HepG2 (cell line): ENCODE measurements around the gene THADA. TPM values are rescaled to one million over a fixed set of nuclear protein-coding genes. Genes with fewer than 3 reads are reported as not detected.

Experiments used
- CSRNP1 ChIP-seq: sonication (generic); formaldehyde crosslinking; IDR thresholded peaks from 2 replicates; pipeline ENCODE4 v1.8.1; 2023; ENCODE audit warnings: mild to moderate bottlenecking, missing genetic modification reagents
- FLYWCH1 ChIP-seq: sonication (generic); formaldehyde crosslinking; IDR thresholded peaks from 2 replicates; pipeline ENCODE4 v1.8.1; 2023; ENCODE audit warnings: mild to moderate bottlenecking, missing genetic modification reagents
- HMG20A ChIP-seq: IDR thresholded peaks from 2 replicates; pipeline ENCODE4 v1.6.1; 2016; ENCODE audit warnings: borderline replicate concordance
- IRF2 ChIP-seq: IDR thresholded peaks from 2 replicates; pipeline ENCODE4 v1.6.1; 2018; ENCODE audit warnings: missing genetic modification reagents, missing compliant biosample characterization
- NR2F1 ChIP-seq, 2 experiments: fragments of 450-650 bp in 1 of 2; formaldehyde crosslinking in 1 of 2; IDR thresholded peaks; 2 replicates each; pipeline versions ENCODE4 v1.5.0 to v1.6.1; 2016 to 2020; ENCODE audit warnings: mild to moderate bottlenecking in 1 of 2, missing compliant biosample characterization in 1 of 2, missing genetic modification reagents in 1 of 2, moderate library complexity in 1 of 2
- PHF8 ChIP-seq: sonication (generic); formaldehyde crosslinking; IDR thresholded peaks from 2 replicates; pipeline ENCODE4 v1.5.0; 2020; ENCODE audit warnings: missing genetic modification reagents
- RELA ChIP-seq: sonication (generic); formaldehyde crosslinking; IDR thresholded peaks from 2 replicates; pipeline ENCODE4 v1.4.0; 2020; ENCODE audit warnings: missing genetic modification reagents
- RFX1 ChIP-seq: fragments of 450-650 bp; IDR thresholded peaks from 2 replicates; pipeline ENCODE4 v1.6.1; 2017
- SOX13 ChIP-seq, 3 experiments: fragments of 450-650 bp in 1 of 3; sonication (generic) in 1 of 3; formaldehyde crosslinking in 1 of 3; IDR thresholded peaks in 2 of 3; conservative IDR thresholded peaks in 1 of 3; 2 replicates each; pipeline versions ENCODE4 v1.5.0 to v1.6.1; 2016 to 2020; ENCODE audit warnings: antibody characterized with exemption in 1 of 3, mild to moderate bottlenecking in 1 of 3, missing compliant biosample characterization in 1 of 3, missing genetic modification reagents in 1 of 3, moderate library complexity in 1 of 3
- SPEN ChIP-seq: sonication (generic); formaldehyde crosslinking; IDR thresholded peaks from 2 replicates; pipeline ENCODE4 v1.5.1; 2020; ENCODE audit warnings: low read depth, mild to moderate bottlenecking, missing genetic modification reagents
- SRY ChIP-seq: sonication (generic); formaldehyde crosslinking; IDR thresholded peaks from 2 replicates; pipeline ENCODE4 v1.8.0; 2022; ENCODE audit warnings: mild to moderate bottlenecking, missing genetic modification reagents
- TMF1 ChIP-seq: sonication (generic); formaldehyde crosslinking; IDR thresholded peaks from 2 replicates; pipeline ENCODE4 v1.8.1; 2022; ENCODE audit warnings: low read depth, missing genetic modification reagents
- ZFP41 ChIP-seq: sonication (generic); formaldehyde crosslinking; IDR thresholded peaks from 2 replicates; pipeline ENCODE4 v1.4.0; 2020; ENCODE audit warnings: mild to moderate bottlenecking, missing genetic modification reagents, borderline replicate concordance
- ZHX2 ChIP-seq, 2 experiments: sonication (generic) in 1 of 2; formaldehyde crosslinking in 1 of 2; IDR thresholded peaks; 2 replicates each; pipeline versions ENCODE4 v1.6.1 to v1.9.0; 2014 to 2022; ENCODE audit warnings: antibody characterized with exemption in 1 of 2, borderline replicate concordance in 1 of 2, inconsistent platforms in 1 of 2, low read depth in 1 of 2, missing genetic modification reagents in 1 of 2
- ZNF253 ChIP-seq: sonication (generic); formaldehyde crosslinking; IDR thresholded peaks from 2 replicates; pipeline ENCODE4 v1.8.0; 2022; ENCODE audit warnings: mild to moderate bottlenecking, missing genetic modification reagents, borderline replicate concordance
- ZNF264 ChIP-seq: sonication (generic); formaldehyde crosslinking; IDR thresholded peaks from 2 replicates; pipeline ENCODE4 v1.4.0; 2020; ENCODE audit warnings: missing genetic modification reagents
- ZNF451 ChIP-seq: sonication (generic); formaldehyde crosslinking; IDR thresholded peaks from 2 replicates; pipeline ENCODE4 v1.5.0; 2020; ENCODE audit warnings: mild to moderate bottlenecking, missing genetic modification reagents
- ZNF746 ChIP-seq: sonication (generic); formaldehyde crosslinking; IDR thresholded peaks from 2 replicates; pipeline ENCODE4 v1.8.0; 2022; ENCODE audit warnings: mild to moderate bottlenecking, missing genetic modification reagents
- ZNF773 ChIP-seq: sonication (generic); formaldehyde crosslinking; IDR thresholded peaks from 2 replicates; pipeline ENCODE4 v1.4.0; 2020; ENCODE audit warnings: missing genetic modification reagents, borderline replicate concordance
- ZNF878 ChIP-seq: sonication (generic); formaldehyde crosslinking; IDR thresholded peaks from 2 replicates; pipeline ENCODE4 v1.8.1; 2023; ENCODE audit warnings: mild to moderate bottlenecking, missing genetic modification reagents, moderate library complexity
- ZNF883 ChIP-seq: sonication (generic); formaldehyde crosslinking; IDR thresholded peaks from 2 replicates; pipeline ENCODE4 v1.5.1; 2020; ENCODE audit warnings: mild to moderate bottlenecking, missing genetic modification reagents; ENCODE audit errors: not compliant biosample characterization
- polyA plus RNA-seq, 8 experiments: library from polyadenylated mRNA; depleted of rRNA in 3 of 8; stranded (reverse) in 7 of 8; unstranded in 1 of 8; fragments of >200 nt; fragmentation: Illumina TruSeq in 4 of 8; extraction: Trizol in 4 of 8; gene quantifications; 2 replicates each; pipeline versions ENCODE4 v1.2.1 to v1.2.3, GENCODE V29; 2011 to 2016; ENCODE audit warnings: low read depth in 4 of 8, missing spikeins in 1 of 8, mixed read lengths in 1 of 8; ENCODE audit not compliant: insufficient read depth in 1 of 8
- total RNA-seq, 5 experiments: library from RNA; depleted of rRNA; stranded (reverse); fragments of >200 nt; fragmentation: Illumina TruSeq; extraction: Trizol; gene quantifications; 2 replicates each; pipeline ENCODE4 v1.2.3, GENCODE V29; 2016; ENCODE audit warnings: low read depth in 1 of 5

THADA gene
- total and polyA plus RNA-seq, 2 of the 13 experiments (the other 11 are each of a cell fraction or from before 2014, with no cell fraction given), result 12.7 to 21.7 TPM

GRCh38 chr2:43221763-43222474 is 373.9 kb downstream of the THADA start (continued):
- 0 out of 2 replicates have a peak, but pooled peaks have one; percentile 36 for TF ChIP-seq ZHX2 (IDR thresholded peaks at IDR 0.05; ENCODE audit: low read depth)
- TF ChIP-seq ZHX2 (CRISPR knock-in tag; IDR thresholded peaks at IDR 0.05; ENCODE audit: borderline replicate concordance), result no peak
- TF ChIP-seq ZNF773 (CRISPR knock-in tag), result no peak
- 0 out of 4 replicates have a peak, but pooled peaks of 1 of the 2 experiments have one; percentile 9 for TF ChIP-seq NR2F1 (CRISPR knock-in tag; IDR thresholded peaks at IDR 0.05)
- TF ChIP-seq FLYWCH1 (CRISPR knock-in tag), result no peak
- TF ChIP-seq SRY (CRISPR knock-in tag), result no peak
- peak; percentile 70 for TF ChIP-seq ZNF883 (CRISPR knock-in tag)
- TF ChIP-seq RELA (CRISPR knock-in tag), result no peak
- TF ChIP-seq SOX13 (IDR thresholded peaks at IDR 0.05), result no peak
- TF ChIP-seq SOX13 (CRISPR knock-in tag; conservative IDR thresholded peaks at IDR 0.05 in 1 of 2, IDR thresholded peaks at IDR 0.05 in 1 of 2), result peak in 1 of 2 experiments; percentile 75; a peak in 2 of 4 replicates
- TF ChIP-seq SPEN (CRISPR knock-in tag), result peak; percentile 63
- TF ChIP-seq ZNF253 (CRISPR knock-in tag), result 0 out of 2 replicates have a peak, but pooled peaks have one; percentile 64
- peak; percentile 34; the same call in 1 of the 2 replicates for TF ChIP-seq ZNF746
- no peak for TF ChIP-seq ZFP41
- no peak for TF ChIP-seq RFX1
- TF ChIP-seq CSRNP1 (CRISPR knock-in tag), result no peak
- peak; percentile 42; the same call in 1 of the 2 replicates for TF ChIP-seq PHF8
- 0 out of 2 replicates have a peak, but pooled peaks have one; percentile 19 for TF ChIP-seq HMG20A (CRISPR knock-in tag)
- peak; percentile 82 for TF ChIP-seq IRF2 (CRISPR knock-in tag)
- 0 out of 2 replicates have a peak, but pooled peaks have one; percentile 20 for TF ChIP-seq ZNF878 (CRISPR knock-in tag)
- TF ChIP-seq TMF1 (CRISPR knock-in tag), result no peak
- no peak for TF ChIP-seq ZNF451 (CRISPR knock-in tag)
- TF ChIP-seq ZNF264, result no peak
